Brain microvascular endothelial cell (primary cell): ENCODE data around the gene YKT6.
"Not testable (repeated sequence)": the region's sequence is repeated elsewhere in the genome, so short reads cannot be mapped to it uniquely, and the experiment has no call there.

Experiments
- DNase-seq: peaks from one replicate; pipeline ENCODE4 v3.0.0-alpha.2; 2020
- H3K27ac ChIP-seq: fragments of 250-450 bp; sonication (Bioruptor Pico); 2 replicates; pipeline ENCODE4 v1.5.1; 2020; ENCODE audit warnings: mild to moderate bottlenecking, moderate library complexity
- H3K27me3 ChIP-seq: fragments of 250-450 bp; sonication (Bioruptor Pico); replicated peaks from 2 replicates; pipeline ENCODE4 v1.5.1; 2020; ENCODE audit warnings: mild to moderate bottlenecking
- H3K36me3 ChIP-seq: fragments of 250-450 bp; sonication (Bioruptor Pico); replicated peaks from 2 replicates; pipeline ENCODE4 v1.5.1; 2020; ENCODE audit warnings: mild to moderate bottlenecking
- H3K4me3 ChIP-seq: 2 replicates; pipeline ENCODE4 v1.5.1; 2011; ENCODE audit warnings: low read depth, mild to moderate bottlenecking, control low read depth, low read length, moderate library complexity
- CTCF ChIP-seq: IDR thresholded peaks from 2 replicates; pipeline ENCODE4 v1.5.1; 2011; ENCODE audit warnings: low read depth, mild to moderate bottlenecking, moderate library complexity, low read length, control low read depth, inconsistent platforms; ENCODE audit errors: missing control alignments
- in situ Hi-C: cut with HindIII; loops from 2 replicates; pipeline ENCODE4 v1.10.0; 2017; ENCODE audit warnings: low sequenced_read_pairs, low pct_ligation_motif_present

The YKT6 gene

GRCh38 chr7:44194069-44194468, 6.7 kb upstream of the YKT6 start:
- no peak overlapping the region for H3K27ac ChIP-seq
- no peak overlapping the region for H3K4me3 ChIP-seq
- H3K36me3 ChIP-seq: no peaks in the 10 kb centered on the region
- no peak for TF ChIP-seq CTCF
- peak; percentile 47 for DNase-seq
- H3K27me3 ChIP-seq: no peaks in the 10 kb centered on the region
- in situ Hi-C loops: no loop called here

- no peak for TF ChIP-seq CTCF
- Histone ChIP-seq H3K27ac (no peak overlapping the region), H3K4me3 (no peak overlapping the region), H3K27me3 (no peaks in the 10 kb centered on the region), H3K36me3 (no peaks in the 10 kb centered on the region)
- in situ Hi-C loops: no loop called here
- DNase-seq: no peak
These were observed 6.1 kb upstream of the YKT6 start for GRCh38 chr7:44194562-44195145.

GRCh38 chr7:44195889-44196288, 4.9 kb upstream of the YKT6 start:
- Histone ChIP-seq H3K27me3 (no peaks in the 10 kb centered on the region), H3K36me3 (no peaks in the 10 kb centered on the region), H3K27ac (no peak overlapping the region), H3K4me3 (no peak overlapping the region)
- DNase-seq: no peak
- in situ Hi-C loops: no loop called here
- no peak for TF ChIP-seq CTCF

GRCh38 chr7:44196450-44196872, 4.3 kb upstream of the YKT6 start:
- H3K27ac ChIP-seq: no peak overlapping the region
- no peaks in the 10 kb centered on the region for H3K36me3 ChIP-seq
- in situ Hi-C loops: no loop called here
- peak; percentile 90 for TF ChIP-seq CTCF
- no peaks in the 10 kb centered on the region for H3K27me3 ChIP-seq
- DNase-seq: peak; percentile 55
- no peak overlapping the region for H3K4me3 ChIP-seq

GRCh38 chr7:44197474-44197873, 3.3 kb upstream of the YKT6 start:
- no peak for TF ChIP-seq CTCF
- Histone ChIP-seq H3K27me3 (no peaks in the 10 kb centered on the region), H3K4me3 (no peak overlapping the region), H3K36me3 (no peaks in the 10 kb centered on the region), H3K27ac (no peak overlapping the region)
- in situ Hi-C loops: no loop called here
- DNase-seq: no peak

GRCh38 chr7:44200163-44200562, 615 bp upstream of the YKT6 start:
- H3K27me3 ChIP-seq, H3K4me3 ChIP-seq, in situ Hi-C loops, DNase-seq, H3K27ac ChIP-seq: not testable (repeated sequence)
- H3K36me3 ChIP-seq: peaks cover 16% of the 10 kb centered on the region
